ENCODE measurements around the gene PEAK1.
"Not testable (repeated sequence)": the region's sequence is repeated elsewhere in the genome, so short reads cannot be mapped to it uniquely, and the experiment has no call there.

PEAK1 gene

GRCh38 chr15:77208241-77208640, 211.7 kb downstream of the PEAK1 start:
- TF ChIP-seq POLR2A (IDR thresholded peaks at IDR 0.05; ENCODE audit: low read length) (no peak), GATA1 (IDR thresholded peaks at IDR 0.05; ENCODE audit: low read depth, low read length) (no peak)
- DNase-seq, result no peak

GRCh38 chr15:77201665-77202064, 218.2 kb downstream of the PEAK1 start:
- TF ChIP-seq POLR2A (IDR thresholded peaks at IDR 0.05; ENCODE audit: low read length) (no peak), GATA1 (IDR thresholded peaks at IDR 0.05; ENCODE audit: low read depth, low read length) (no peak)
- no peak for DNase-seq

- DNase-seq, result no peak
- TF ChIP-seq GATA1 (IDR thresholded peaks at IDR 0.05; ENCODE audit: low read depth, low read length) (no peak), POLR2A (IDR thresholded peaks at IDR 0.05; ENCODE audit: low read length) (no peak)
These were observed 223.5 kb downstream of the PEAK1 start for GRCh38 chr15:77196381-77196780.

- DNase-seq, result no peak
- TF ChIP-seq GATA1 (IDR thresholded peaks at IDR 0.05; ENCODE audit: low read depth, low read length) (no peak), POLR2A (IDR thresholded peaks at IDR 0.05; ENCODE audit: low read length) (no peak)
These were observed 224.3 kb downstream of the PEAK1 start for GRCh38 chr15:77195586-77195985.

GRCh38 chr15:77192451-77192850, 227.5 kb downstream of the PEAK1 start:
- TF ChIP-seq POLR2A (IDR thresholded peaks at IDR 0.05; ENCODE audit: low read length) (no peak), GATA1 (IDR thresholded peaks at IDR 0.05; ENCODE audit: low read depth, low read length) (no peak)
- no peak for DNase-seq

GRCh38 chr15:77191230-77191834, 228.6 kb downstream of the PEAK1 start:
- no peak for DNase-seq
- TF ChIP-seq GATA1 (IDR thresholded peaks at IDR 0.05; ENCODE audit: low read depth, low read length) (no peak), POLR2A (IDR thresholded peaks at IDR 0.05; ENCODE audit: low read length) (no peak)

- DNase-seq, result peak; percentile 24 to 28
- TF ChIP-seq POLR2A (IDR thresholded peaks at IDR 0.05; ENCODE audit: low read length) (no peak), GATA1 (IDR thresholded peaks at IDR 0.05; ENCODE audit: low read depth, low read length) (no peak)
These were observed 232.0 kb downstream of the PEAK1 start for GRCh38 chr15:77187751-77188464.

GRCh38 chr15:77186594-77187011, 233.3 kb downstream of the PEAK1 start:
- TF ChIP-seq GATA1 (IDR thresholded peaks at IDR 0.05; ENCODE audit: low read depth, low read length) (no peak), POLR2A (IDR thresholded peaks at IDR 0.05; ENCODE audit: low read length) (no peak)
- DNase-seq, result peak; percentile 60 to 61

GRCh38 chr15:77185242-77185785, 234.6 kb downstream of the PEAK1 start:
- peak in 1 of 2 experiments; percentile 36 for DNase-seq
- TF ChIP-seq GATA1 (IDR thresholded peaks at IDR 0.05; ENCODE audit: low read depth, low read length) (no peak), POLR2A (IDR thresholded peaks at IDR 0.05; ENCODE audit: low read length) (no peak)

GRCh38 chr15:77184352-77184751, 235.6 kb downstream of the PEAK1 start:
- not testable (repeated sequence) for DNase-seq

- TF ChIP-seq GATA1 (IDR thresholded peaks at IDR 0.05; ENCODE audit: low read depth, low read length) (no peak), POLR2A (IDR thresholded peaks at IDR 0.05; ENCODE audit: low read length) (no peak)
- DNase-seq, result no peak
These were observed 236.8 kb downstream of the PEAK1 start for GRCh38 chr15:77183066-77183465.

GRCh38 chr15:77181305-77182074, 238.4 kb downstream of the PEAK1 start:
- no peak for TF ChIP-seq GATA1 (IDR thresholded peaks at IDR 0.05; ENCODE audit: low read depth, low read length)
- no peak for TF ChIP-seq POLR2A (IDR thresholded peaks at IDR 0.05; ENCODE audit: low read length)
- DNase-seq, result no peak

- DNase-seq, result no peak
- TF ChIP-seq GATA1 (IDR thresholded peaks at IDR 0.05; ENCODE audit: low read depth, low read length) (no peak), POLR2A (IDR thresholded peaks at IDR 0.05; ENCODE audit: low read length) (no peak)
These were observed 239.1 kb downstream of the PEAK1 start for GRCh38 chr15:77180757-77181156.

- DNase-seq, result no peak
- TF ChIP-seq POLR2A (IDR thresholded peaks at IDR 0.05; ENCODE audit: low read length) (no peak), GATA1 (IDR thresholded peaks at IDR 0.05; ENCODE audit: low read depth, low read length) (no peak)
These were observed 239.6 kb downstream of the PEAK1 start for GRCh38 chr15:77180270-77180669.

Data from erythroblast (primary cell).